HG03520 (cell line): Measurements from ENCODE around the gene CUX1.
"Not testable (repeated sequence)": the region's sequence is repeated elsewhere in the genome, so short reads cannot be mapped to it uniquely, and the experiment has no call there.

Experiments
- ATAC-seq: cut with Tn5 transposase; IDR thresholded peaks from one replicate; pipeline ENCODE4 v1.9.1; 2021; ENCODE audit warnings: mild to moderate bottlenecking, moderate library complexity; ENCODE audit not compliant: unreplicated experiment

Gene CUX1

DNA sequence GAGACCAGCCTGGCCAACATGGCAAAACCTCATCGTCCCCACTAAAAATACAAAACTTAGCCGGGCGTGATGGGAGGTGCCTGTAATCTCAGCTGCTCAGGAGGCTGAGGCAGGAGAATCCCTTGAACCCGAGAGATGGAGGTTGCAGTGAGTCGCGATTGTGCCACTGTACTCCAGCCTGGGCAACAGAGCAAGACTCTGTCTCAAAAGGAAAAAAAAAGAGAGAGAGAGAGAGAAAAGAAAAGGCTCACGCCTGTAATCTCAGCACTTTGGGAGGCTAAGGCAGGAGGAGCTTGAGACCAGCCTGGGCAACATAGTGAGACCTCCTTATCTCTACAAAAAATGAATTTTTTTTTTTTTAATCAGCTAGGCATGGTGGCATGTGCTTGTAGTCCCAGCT is 157.6 kb downstream of the CUX1 start:
- ATAC-seq = no peak

DNA sequence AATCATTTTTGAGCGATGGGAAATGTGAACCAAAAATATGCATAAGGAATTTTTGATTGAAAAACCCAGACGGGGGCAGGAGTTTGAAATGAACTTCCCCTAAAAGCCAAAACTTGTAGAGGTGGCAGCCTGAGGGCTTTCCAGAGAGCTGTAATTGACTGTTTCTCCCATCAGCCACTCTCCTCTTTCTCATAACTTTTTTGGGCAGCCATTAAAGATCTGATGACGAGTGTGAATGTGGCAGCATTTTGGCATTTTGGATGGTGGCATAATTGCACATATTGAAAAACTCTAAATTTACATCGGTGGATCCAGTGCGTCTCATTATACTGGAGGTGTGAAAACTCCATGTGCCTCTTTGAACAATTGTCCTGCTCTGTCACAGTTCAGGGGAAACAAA is 159.0 kb downstream of the CUX1 start:
- no peak for ATAC-seq

DNA sequence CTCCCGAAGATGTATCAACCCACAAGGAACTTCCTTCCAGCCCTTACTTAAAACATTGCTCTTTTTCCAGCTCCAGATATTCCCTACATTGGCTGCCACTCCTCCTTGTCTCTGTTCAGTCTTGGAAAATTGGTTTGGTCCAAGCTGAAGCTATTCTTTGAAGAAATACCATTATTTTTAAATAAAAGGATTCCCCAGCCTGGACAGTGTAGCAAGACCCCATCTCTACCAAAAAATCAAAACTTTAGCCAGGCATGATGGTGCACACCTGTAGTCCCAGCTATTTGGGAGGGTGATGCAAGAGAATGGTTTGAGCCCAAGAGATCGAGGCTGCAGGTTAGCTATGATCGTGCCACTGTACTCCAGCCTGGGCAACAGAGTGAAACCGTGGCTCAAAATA is 159.8 kb downstream of the CUX1 start:
- ATAC-seq = no peak

DNA sequence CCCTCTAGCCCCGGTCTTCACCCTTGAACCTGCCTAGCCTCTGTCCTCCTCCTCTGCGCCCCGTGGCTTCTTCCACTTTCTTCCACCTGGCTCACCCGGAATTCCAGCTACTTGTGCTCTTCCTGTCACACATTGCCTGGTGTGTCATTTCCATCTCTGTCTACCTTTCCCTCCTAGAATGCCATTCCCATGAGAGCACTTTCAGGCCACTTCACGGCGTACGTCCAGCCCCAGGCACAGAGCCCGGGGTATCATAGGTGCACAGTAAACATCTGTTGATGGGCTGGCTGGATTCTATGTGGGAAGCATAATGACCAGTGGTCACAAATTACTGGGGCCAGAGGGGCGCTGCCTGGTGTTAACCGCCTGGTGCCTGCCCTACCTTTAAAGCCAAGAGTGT is 161.3 kb downstream of the CUX1 start:
- no peak for ATAC-seq

DNA sequence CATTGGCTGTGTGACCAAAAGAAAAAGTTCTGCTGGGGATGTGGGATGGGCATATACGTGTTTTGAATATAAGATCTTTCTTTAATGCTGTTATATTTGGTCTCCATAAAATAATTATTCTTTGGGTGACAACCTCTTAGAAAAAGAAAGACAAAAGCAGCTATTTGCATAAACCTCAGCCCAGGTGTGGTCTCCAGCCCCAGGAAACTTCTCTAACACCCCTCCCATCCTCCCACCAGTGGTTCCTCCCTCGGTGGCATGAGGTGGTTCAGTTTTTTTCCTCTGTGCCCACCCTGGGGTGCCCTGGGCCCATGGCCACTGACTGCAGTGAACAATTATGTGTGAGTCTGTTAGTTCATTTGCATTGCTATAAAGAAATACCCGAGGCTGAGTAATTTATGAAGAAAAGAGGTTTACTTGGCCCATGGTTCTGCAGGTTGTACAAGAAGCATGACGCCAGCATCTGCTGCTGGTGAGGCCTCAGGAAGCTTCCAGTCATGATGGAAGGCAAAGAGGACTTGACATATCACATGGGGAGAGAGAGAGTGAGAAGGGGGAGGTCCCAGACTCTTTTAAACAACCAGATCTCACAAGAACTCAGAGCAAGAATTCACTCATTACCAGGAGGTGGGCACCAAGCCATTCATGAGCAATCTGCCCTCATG is 165.9 kb downstream of the CUX1 start:
- no peak for ATAC-seq

DNA sequence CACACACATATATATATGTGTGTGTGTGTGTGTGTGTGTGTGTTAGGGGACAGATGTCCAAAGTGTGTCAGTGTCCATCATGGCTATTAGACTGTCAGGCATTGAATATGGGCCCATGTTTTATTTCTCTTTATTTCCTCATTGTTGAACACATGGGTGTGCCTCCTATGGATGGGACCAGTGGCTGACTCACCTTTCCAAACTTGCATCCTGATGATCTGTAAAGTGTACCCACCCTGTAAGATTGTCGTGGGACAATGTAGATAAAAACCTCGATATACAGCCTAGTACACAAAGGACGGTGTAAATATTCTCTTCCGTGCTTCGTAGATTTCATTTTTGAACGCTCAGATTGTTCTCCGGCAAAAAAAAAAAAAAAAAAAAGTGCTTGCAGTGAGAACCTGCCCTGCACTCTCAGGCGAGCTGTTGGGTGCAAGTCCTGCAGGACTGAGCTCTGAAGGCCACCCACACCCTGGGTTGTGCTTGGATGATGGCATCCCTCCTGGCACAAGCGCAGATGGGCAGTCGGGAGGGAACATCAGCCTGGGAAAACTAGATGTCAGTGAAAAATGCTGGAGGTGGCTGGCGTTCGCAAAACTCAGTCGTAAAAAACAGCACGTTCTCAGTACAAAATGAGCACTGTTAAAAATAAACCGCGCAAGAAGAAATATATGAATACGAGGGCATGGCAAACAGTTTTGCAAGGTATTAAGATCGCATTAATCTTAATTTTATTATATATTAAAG is 166.9 kb downstream of the CUX1 start:
- ATAC-seq = no peak

DNA sequence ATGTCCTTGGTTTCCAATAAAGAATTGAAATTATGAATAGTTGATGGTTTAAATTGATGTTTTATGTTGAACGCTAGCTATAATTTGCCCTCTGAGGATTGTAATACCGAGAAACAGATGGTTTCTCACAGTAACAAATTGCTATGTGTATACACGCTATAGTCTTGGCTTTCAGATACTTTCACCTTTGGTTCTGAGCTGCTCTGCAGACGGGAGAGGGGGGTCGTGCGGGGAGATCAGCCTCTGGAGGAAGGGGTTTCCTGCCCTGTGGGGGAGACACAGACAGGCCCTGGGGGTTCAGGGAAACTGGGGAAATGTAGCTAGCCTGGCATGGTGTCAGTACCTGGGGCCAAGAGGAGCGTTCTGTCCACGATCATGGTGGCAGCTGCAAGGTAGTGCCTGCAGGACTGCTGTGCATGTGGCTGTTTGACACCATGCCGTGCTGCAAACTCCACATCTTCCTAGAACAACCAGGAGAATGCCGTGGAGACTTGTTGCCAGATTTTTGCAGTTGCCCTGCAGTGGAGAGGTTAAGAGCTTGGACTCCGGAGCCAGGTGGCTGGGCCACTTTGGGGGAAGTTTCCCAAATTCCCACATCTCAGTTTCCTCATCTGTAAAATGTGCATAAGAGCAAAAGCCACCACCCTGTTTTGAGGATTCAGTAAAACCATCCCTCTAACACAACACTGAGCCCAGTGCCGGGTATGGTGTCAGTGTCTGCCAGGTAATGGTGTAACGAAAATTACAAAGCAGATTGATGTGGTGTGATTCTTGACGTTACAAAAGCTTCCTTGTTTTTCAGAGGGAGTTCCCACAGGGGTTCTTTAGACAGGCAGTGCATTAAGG is 167.9 kb downstream of the CUX1 start:
- ATAC-seq = no peak

DNA sequence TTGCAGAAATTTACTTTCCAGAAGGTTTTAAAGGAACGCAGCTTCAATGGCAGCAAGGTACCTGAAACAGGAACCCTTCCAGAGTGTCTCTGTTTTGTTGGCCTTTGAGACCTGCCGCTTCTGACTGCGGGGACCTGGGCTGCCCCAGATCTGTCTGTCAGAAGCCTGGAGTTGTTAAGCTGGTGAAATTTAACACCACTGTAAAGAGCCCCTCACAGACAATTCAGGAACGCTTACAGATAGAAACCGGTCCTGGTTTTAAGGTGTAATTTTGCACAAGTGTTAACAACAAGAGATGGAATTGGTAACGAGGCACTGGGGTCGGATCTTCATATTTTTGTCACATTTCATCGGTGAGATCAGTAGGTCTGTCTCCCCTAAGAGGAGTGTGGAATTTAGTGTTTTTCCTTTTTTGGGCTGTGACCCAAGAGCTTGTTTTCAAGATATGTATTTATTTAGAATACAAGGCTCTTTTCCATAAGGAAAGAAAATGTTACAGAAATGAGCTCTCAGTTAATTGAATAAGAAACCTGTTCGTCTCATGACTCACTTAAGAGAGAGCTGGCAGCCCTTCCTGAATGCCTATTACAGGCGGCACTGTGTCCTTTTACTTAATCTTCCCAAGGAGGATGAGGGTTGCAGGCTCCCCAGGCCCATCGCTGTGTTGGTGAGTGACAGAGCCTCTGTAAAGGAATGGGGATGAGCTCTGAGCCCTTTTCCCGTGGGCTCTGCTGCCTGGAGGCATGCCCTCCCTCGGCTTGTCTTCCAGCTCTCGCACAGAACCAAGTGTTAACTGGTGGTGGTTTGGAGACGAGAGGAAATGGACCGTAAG is 168.7 kb downstream of the CUX1 start:
- ATAC-seq = no peak

DNA sequence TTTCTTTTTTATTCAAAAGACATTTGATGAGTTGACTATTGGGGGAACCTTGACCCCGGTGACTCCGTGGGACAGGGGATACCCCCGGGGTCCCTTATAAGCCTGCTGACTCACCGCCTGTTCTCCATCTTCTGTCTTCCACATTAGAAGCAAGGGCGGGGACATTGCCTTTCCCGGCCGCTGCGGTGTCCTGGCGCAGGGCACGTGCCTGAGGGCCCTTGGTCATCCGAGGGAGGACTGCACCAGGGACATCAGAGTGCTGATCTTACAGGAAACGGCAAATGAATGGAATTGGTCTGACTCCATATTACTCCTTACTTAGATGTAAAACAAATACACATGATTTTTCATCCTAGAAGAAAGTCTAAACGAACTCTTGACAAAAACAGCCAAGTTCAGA is 170.1 kb downstream of the CUX1 start:
- no peak for ATAC-seq

DNA sequence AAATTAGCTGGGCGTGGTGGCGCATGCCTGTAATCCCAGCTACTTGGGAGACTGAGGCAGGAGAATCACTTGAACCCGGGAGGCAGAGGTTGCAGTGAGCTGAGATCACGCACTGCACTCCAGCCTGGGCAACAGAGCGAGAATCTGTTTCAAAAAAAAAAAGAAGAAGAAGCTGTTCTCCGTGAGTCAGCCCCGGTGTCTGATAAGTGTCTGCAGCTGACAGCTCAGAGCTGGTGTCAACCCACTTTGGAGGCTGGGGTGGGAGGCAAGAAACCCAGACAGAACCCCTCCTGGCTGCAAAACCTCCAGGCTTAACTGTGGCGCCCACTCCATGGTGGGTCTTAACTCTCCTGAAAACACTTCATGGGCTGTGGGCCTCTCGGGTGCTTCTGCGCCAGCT is 170.6 kb downstream of the CUX1 start:
- not testable (repeated sequence) for ATAC-seq

DNA sequence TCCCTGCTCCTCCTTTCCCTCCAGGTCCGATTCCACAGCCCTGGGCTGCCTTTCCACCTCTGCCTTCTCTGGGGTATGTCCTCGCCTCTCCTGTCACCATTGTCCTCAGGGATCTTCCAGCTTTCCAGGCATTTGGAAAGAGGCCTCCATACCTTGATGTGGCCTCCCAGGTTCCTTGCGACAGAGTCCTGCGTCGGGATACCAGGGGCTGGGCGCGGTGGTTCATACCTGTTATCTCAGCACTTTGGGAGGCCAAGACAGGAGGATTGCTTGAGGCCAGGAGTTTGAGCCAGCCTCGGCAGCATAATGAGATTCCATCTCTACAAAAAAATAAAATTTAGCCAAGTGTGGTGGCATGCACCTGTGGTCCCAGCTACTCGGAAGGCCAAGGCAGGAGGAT is 171.1 kb downstream of the CUX1 start:
- ATAC-seq = no peak

DNA sequence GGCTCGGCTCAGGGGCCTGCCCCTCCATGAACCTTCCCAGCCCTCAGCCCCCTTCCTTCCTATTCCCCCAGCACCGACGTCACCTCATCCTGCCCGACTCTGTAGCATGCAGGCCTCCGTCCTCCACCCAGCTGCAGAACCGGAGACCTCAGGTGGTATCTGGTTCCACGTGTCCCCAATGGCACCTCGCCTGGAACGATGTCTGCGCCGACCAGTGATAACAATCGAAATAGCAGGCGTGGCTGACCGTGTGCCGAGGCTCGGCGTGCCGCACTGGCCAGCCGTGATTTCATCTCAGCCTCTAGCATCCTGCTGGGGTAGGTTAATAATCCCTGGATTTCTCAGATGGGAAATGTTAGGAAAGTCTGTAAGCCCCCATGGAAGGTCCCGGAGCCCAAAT is 171.7 kb downstream of the CUX1 start:
- ATAC-seq = no peak

DNA sequence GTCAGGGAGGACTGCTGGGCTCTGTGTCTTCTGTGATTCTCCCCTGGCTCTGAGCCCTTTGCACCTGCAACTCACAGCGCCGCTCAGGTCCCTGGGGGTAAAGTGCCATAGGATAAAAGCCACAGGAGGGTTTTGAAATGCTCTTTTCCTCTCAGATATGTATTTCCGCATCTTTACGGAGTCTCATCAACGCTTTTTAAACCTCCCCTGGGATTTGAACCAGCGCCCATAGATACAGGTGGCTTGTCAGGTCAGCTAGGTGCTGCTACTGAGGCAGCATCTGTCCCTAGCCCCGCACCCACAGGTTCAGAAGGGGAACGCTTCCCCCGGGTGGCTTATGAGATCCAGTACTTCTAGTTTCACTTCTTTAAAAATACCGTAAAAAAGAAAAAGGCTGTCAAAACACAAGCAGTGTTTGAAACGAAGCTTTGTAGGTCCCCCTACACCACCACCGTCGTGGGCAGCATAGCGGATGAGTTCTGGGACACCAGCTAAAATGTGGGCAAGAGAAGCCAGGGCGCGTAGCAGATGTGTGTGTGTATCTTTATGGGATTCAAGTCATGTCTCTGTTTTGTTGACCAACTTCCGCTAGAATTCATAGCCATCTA is 173.5 kb downstream of the CUX1 start:
- ATAC-seq = peak; percentile 73

DNA sequence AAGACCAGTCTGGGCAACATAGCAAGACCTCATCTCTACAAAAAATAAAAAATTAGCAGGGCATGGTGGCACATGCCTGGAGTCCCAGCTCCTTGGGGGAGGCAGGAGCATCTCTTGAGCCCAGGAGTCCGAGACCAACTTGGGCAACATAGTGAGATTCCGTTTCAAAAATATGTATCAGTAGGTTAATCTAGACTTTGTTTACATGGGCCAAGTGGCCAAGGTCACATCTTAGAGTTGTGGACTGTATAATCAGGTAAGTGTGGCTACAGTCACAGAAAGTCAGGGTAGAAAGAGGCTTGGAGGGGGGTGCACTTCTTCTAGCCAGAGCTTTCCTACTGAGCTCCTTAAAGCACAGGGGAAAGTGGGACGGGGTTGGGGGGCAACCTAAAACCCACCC is 174.4 kb downstream of the CUX1 start:
- ATAC-seq = no peak

DNA sequence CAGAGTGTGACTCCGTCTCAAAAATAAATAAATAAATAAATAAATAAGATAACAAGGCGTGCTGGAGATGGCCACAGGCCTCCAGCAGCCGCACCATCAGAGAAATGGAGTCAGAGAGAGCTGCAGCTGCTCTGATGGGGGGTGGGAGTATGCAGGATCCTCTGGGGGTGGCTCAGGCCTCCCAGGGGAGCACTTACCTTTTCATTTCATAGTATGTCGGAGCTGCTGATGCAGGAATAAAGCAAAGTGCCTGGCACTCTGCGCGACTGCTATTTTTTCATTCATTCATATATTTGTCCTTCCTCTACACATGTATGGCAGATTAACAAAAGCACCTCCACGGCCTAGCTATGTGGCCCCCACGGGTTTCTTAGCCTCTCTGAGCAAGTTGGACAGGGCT is 175.9 kb downstream of the CUX1 start:
- no peak for ATAC-seq

DNA sequence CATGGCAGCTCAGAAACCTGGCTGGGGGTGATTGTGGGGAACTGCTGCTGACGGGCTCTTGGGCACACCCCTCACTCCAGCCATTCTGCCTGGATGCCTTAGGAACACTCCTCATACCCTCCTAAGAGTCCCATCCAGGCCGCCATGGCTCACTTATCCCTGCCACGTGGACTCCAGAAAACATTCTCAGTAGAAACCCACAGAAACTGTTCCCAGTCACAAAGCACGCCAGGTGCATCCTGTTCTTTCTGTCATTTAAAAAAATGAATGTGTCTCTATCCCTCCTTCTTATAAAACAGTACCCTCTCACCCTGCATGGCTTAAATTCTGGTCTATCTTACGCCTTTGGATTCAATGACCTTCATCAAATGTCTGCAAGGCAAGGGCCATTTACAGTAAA is 177.7 kb downstream of the CUX1 start:
- ATAC-seq = no peak

DNA sequence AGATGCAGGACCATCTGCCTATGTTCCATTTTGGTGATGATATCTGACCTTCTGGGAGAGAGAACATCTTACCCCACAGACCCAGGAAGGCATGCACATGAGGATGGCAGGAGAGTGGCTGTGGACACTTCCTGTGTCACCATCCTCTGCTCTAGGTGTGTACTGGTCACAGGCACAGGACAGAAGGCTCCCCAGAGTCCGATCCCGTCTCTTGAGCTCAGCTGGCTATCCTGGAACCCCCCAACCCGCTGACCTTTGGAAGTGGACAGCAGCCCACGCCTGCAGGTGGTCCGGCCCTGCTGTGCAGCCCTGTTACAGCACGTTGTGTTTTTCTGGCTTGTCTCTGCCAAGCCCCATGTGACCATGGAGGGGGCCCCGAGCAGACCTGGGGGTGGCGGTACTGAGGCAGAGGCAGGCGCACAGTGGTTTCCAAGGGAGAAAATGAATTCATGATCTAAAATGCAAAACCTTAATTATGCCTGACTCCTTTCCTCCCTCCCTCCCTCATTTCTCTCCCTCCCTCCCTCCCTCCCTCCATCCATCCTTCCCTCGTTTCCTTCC is 178.8 kb downstream of the CUX1 start:
- ATAC-seq = no peak

DNA sequence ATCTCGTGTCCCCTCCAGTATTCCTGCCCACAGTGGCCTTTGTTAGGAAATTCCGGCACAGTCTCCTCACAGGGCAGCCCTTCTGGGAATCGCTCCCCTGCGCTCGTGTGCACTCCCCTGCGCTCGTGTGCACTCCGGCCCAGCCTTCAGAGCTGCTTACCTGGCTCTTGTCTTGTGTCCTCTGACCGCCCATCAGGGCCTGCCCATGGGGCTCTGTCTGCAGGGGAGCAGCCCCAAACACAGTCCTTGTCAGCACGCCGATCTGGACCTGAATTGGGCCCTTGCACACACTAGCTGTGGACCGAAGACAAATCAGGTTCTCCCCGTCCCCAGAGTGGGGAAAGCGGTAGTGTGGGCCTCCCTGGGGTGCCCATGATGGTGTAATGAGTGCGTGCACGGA is 179.4 kb downstream of the CUX1 start:
- ATAC-seq = no peak

DNA sequence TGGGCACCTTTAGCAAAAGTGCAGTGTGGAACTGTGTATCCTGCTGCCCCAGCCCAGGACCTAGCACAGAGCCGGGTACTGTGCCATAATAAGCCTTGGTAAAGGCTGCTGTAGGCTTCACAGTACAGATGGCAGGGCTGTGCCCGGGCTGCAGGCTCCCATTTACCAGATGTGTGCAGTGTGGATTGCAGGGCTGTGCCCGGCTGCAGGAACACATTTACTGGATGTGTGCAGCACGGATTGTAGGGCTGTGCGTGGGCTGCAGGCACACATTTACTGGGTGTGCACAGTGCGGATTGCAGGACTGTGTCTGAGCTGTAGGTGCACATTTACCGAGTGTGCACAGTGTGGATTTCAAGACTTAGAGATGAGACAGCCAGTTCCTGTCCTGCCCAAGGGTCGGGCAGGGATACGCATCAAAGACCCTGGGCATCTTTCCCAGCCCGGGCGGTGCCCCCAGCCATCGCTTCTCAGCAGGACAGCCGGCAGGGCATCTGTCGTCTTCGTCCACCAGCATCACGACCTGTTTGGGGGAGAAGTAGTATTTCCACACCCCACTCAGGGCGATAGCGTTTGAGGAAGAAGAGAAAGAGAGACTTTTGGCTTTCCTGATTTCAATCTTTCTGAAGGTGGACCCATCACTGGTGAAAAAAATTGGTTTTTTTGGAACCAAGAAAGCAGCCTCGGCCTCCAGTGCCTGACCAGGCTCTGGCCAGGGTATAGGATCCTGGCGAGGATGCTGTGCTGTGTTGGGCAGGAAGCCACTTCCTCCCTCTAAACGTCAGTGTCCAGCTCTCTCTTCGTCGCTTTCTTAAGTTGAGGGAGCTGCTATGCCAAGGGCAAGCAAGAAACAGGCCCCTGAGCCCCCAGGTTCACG is 180.8 kb downstream of the CUX1 start:
- ATAC-seq = no peak
